ENCODE measurements around the gene RBMS3.

Gene RBMS3

DNA sequence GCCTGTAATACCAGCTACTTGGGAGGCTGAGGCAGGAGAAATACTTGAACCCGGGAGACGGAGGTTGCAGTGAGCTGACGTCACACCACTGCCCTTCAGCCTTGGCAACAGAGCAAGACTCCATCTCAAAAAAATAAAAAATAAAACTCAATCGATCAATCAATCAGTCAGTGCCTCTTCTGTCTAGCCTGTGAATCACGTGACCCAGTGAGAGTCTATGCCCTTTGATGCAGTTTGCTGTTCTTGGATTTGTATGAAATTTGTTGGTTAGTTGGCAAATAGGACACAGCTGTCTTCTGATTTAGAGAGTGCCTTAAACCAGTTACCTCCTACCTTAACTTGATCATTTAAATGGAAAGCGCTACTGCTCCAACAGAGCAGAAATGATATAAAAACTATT is 3.6 kb upstream of the RBMS3 start:
- no peak for DNase-seq

GRCh38 chr3:29279286-29279685 is 1.6 kb upstream of the RBMS3 start:
- no peak for DNase-seq

GRCh38 chr3:29279806-29280205 is 1.1 kb upstream of the RBMS3 start:
- no peak for DNase-seq

GRCh38 chr3:29281094-29281343 is 148 bp downstream of the RBMS3 start:
- DNase-seq: no peak

GRCh38 chr3:29281344-29282241 is 722 bp downstream of the RBMS3 start:
- DNase-seq: peak in 3 of 4 experiments; percentile 15 to 35 (median 16)

DNA sequence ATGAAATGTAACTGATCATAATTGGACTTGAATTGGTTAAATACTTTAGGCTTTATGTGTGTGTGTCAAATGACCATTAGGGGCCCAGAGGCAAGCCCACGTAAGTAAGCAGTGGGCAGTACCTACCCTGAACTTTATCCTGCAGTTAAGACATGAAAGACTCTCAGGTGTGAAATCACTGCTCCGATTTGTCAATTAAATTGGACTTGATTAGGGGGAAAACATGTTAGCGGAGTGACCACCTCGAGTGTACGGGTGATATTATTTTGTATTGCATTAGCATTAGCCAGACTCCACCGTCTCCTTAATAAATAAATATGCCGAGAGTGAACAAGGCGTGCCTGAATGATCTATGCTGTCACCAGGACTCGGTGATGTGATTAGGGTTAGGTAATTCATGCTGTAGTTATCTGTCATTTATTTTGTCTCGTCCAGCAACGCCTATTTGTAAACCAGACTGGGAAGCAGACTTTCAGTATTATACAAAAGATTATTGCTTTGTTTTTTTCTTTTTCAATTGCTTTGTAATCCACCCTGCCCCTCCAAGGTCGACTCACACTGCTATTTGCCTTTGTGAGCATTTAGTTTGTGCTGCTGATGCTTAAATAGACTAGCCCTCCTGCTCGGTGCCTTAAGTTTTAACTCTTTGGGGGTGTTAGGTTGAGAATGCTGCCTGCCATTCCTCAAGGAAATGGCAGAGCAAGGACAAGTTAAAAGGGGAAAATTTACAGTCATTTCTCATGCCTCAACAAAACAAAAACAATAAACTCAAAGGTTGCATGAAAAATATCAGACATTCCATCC is 1.8 kb downstream of the RBMS3 start:
- DNase-seq: no peak

GRCh38 chr3:29283231-29284119 is 2.6 kb downstream of the RBMS3 start:
- DNase-seq: no peak

GRCh38 chr3:29284497-29284896 is 3.6 kb downstream of the RBMS3 start:
- DNase-seq: no peak

GRCh38 chr3:29285471-29286071 is 4.7 kb downstream of the RBMS3 start:
- DNase-seq: no peak

GRCh38 chr3:29286478-29287240 is 5.8 kb downstream of the RBMS3 start:
- no peak for DNase-seq

DNA sequence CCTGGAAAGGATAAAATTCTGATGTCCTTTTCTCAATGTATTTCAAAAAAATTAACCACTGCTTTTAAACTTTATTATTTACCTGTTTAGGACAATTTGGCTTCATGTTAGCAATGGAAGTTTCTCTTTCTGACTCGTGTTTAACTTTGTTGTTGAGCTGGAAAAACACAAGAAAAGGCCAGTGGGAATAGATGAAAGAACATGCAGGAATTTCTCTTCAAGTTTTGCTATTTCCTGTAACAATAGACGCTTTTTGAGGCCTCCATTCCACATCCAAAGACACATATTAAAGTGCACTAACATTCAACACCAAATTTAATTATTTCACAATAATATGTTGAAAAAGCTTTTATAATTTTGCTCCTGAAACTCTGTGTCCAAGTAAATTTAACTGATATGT is 9.7 kb downstream of the RBMS3 start:
- no peak for DNase-seq

DNA sequence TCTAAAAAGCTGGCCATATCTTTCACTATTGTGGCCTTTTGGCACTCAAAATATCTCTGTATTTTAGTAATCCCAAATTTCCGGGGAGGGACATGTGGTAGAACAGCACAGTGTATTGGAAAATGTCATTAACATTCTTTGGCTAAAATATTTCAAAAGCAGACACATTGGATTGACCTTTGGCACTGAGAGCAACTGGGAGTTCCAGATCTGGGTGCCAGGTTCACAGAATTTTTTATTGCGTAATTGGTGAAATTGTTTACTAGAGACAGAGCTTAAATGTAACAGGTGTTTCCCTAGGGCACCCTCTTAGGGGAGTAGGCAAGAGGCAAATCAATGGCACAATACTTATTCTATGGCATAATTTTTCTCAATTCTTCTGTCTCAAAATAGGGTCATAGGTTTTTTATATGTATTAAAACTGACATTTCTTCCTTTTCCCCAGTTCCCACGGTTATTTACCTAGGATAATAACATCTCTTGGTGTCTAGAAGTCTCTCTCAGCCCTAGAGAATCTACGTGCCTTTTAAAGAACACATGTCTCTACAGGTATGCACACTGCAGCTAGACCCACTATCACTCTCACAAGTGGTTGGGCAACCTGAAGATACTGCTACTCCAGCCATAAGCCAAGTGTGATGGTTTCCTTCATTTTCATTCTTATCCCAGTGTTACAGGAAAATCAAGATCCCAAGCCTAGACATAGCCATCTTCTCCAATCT is 10.6 kb downstream of the RBMS3 start:
- no peak for DNase-seq

DNA sequence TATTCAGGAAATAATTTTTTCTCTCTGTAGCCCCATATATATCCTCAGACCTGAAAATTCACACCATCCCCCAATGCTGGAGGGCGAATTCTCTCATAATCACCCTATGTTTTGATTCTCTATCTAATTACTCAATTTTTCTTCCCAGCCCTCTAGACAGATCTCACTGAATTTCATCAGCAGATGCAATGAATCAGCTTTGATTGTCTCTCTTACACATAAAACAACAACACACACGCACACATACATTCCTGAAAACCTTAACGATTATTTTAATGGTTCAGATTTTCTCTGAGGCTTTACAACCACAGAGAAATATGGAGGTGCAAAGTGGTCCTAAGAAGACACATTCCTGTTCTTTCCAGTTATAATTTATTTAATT is 11.1 kb downstream of the RBMS3 start:
- no peak for DNase-seq

- no peak for DNase-seq
Observed at GRCh38 chr3:29293421-29293820, 12.6 kb downstream of the RBMS3 start.

GRCh38 chr3:29297998-29298397 is 17.1 kb downstream of the RBMS3 start:
- no peak for DNase-seq

DNA sequence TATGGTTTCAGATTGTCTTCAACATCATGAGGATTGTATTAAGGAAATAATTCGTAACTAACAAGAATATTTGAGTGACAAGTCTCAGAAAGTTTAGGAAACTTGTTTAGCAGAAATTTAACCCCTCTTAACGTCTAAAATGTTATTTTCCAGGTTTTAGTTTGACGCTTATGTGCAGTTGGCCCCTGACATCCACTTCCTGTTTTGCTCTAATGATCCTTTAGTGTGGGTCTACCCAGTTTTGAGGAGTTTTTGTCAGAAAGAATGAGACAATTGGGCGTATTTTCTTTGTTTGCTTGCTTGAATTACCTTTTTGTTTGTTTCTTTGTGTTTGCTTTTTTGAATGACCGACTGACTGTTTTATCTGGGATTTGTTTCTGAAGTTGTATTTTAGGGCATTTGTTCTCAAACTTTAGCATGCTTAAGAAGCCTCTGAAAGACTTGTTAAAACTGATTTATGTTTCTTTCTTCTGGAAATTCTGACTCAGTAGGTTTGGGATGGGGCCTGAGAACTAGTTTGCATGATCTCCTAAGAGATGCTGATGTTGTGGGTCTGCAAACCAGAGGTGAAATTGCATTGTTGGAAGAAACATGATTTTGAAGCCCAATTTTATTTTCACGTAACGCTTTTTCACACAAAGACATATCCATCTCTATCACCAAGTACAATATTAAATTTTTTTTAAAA is 20.6 kb downstream of the RBMS3 start:
- no peak for DNase-seq

- DNase-seq: no peak
Observed at GRCh38 chr3:29302619-29303018, 21.7 kb downstream of the RBMS3 start.

GRCh38 chr3:29307295-29307694 is 26.4 kb downstream of the RBMS3 start:
- no peak for DNase-seq

DNA sequence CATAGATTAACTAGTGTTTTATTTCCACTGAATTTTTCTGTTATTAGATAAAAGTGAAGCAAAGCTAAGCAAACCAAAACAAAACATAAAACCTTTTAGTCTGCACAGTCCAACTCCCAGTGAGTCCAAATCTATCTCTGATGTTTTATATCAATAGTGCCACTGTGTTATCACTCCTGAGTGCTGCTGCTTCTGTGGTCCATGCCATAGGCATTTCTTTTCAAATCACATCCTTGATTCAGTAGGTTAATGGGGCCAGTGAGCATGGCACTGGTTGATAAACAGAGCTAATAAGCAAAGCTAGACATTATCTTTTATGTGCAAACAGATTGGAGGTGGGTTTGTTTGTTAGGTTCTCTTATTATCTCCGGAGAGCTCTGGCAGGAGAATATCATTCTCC is 30.0 kb downstream of the RBMS3 start:
- DNase-seq: no peak

- no peak for DNase-seq
Observed at GRCh38 chr3:29311795-29312194, 30.9 kb downstream of the RBMS3 start.

DNA sequence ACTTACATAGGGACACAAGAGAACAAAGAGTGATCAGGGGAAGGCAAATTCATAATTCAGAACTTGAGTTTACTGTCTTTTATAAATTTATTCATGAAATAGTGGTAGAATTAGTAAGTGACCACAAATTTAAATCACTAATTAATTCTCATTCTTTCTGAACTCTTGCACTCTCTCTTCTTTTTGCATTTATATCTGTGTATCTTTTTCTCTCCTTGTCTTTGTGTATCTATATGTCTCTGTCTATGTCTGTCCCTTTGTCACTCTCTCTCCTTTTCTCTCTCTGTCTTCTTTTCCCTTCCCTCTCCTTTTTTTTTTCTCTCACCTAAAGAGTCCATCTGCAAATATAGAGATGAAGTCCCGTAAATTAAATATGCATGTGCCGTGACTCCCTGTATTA is 31.5 kb downstream of the RBMS3 start:
- no peak for DNase-seq
